Measurements from ENCODE around the gene SLC6A1.

SLC6A1 gene

DNA sequence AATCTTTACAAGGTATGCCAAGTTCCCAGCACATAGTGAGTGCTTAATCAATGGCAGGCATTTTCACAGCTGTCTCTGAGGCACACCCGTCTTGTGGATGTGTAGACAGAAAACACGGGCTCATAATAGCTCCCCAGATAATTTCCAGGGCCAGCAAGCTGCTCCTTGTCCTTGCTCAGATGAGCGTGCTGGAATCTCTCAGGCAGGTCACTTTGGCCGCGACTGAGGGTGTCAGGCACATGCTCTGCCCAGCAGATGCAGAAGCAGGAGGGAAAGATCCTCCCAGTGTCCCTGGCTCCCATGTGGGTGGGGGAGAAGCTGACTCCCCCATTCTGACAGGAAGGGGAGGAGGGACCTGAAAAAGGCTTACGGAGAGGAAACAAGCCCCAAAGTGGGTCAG, 35.6 kb upstream of the SLC6A1 start:
- Histone ChIP-seq H2AFZ (ENCODE audit: low read depth, low read length) (no peak overlapping the region), H4K20me1 (ENCODE audit: insufficient read depth, low read length) (no peaks in the 10 kb centered on the region), H3K9me3 (ENCODE audit: insufficient read depth, low read length) (no peaks in the 10 kb centered on the region), H3K36me3 (replicated peaks; ENCODE audit: low read depth, low read length) (no peaks in the 10 kb centered on the region), H3K27ac (ENCODE audit: low read length) (no peak overlapping the region), H3K27me3 (ENCODE audit: low read depth, low read length) (0 out of 2 replicates have a peak, but pooled peaks cover 5% of the 10 kb centered on the region), H3K79me2 (ENCODE audit: low read length) (no peaks in the 10 kb centered on the region), H3K4me1 (ENCODE audit: low read length) (no peaks in the 10 kb centered on the region), H3K4me2 (ENCODE audit: low read length) (no peak overlapping the region), H3K9ac (ENCODE audit: low read length) (no peak overlapping the region), H3K4me3 (ENCODE audit: low read length) (no peak overlapping the region)
- TF ChIP-seq EZH2phosphoT487 (IDR thresholded peaks at IDR 0.05; ENCODE audit: low read depth), result no peak
- TF ChIP-seq, protein P1, sequence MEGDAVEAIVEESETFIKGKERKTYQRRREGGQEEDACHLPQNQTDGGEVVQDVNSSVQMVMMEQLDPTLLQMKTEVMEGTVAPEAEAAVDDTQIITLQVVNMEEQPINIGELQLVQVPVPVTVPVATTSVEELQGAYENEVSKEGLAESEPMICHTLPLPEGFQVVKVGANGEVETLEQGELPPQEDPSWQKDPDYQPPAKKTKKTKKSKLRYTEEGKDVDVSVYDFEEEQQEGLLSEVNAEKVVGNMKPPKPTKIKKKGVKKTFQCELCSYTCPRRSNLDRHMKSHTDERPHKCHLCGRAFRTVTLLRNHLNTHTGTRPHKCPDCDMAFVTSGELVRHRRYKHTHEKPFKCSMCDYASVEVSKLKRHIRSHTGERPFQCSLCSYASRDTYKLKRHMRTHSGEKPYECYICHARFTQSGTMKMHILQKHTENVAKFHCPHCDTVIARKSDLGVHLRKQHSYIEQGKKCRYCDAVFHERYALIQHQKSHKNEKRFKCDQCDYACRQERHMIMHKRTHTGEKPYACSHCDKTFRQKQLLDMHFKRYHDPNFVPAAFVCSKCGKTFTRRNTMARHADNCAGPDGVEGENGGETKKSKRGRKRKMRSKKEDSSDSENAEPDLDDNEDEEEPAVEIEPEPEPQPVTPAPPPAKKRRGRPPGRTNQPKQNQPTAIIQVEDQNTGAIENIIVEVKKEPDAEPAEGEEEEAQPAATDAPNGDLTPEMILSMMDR (IDR thresholded peaks at IDR 0.05; ENCODE audit: low read depth, low read length), result no peak

DNA sequence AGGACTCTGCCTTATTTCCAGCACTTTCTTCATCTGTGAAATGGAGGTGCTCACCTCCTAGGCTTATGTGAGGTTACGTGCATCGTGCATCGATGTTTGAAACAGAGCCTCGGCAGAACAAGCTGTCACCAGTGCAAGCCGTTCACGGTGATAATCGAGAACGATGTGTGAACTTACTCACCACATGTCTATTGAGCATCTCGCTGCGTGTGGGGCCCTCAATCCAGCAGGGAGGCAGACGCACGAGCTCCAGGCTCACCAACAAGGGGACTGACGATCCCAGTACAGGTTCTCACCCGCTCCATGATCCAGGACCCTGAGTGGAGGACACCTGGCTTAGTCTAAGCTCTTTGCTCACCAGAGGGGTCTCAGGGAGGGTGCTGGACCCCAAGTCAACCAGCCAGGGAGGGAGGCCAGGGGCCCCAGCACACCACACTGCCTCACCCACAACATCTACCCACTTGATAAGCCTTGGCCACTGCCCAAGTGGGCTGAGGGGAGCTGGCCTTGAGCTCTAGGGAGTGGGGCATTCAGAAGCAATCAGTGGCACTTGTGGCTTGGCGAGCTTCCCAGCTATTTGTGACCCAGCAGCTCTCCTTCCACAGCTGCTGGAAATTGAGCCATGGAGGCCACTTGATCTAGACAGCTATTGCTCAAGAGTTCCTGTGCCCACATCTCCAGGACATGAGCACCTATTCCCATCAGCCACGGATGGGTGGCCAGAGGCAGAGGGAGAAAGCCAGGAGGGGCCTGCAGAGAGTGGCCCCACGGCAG, 34.4 kb upstream of the SLC6A1 start:
- Histone ChIP-seq H3K27me3 (ENCODE audit: low read depth, low read length) (0 out of 2 replicates have a peak, but pooled peaks cover 5% of the 10 kb centered on the region), H2AFZ (ENCODE audit: low read depth, low read length) (no peak overlapping the region), H3K4me1 (ENCODE audit: low read length) (no peaks in the 10 kb centered on the region), H3K9me3 (ENCODE audit: insufficient read depth, low read length) (no peaks in the 10 kb centered on the region), H3K79me2 (ENCODE audit: low read length) (no peaks in the 10 kb centered on the region), H3K27ac (ENCODE audit: low read length) (no peak overlapping the region), H4K20me1 (ENCODE audit: insufficient read depth, low read length) (no peaks in the 10 kb centered on the region), H3K9ac (ENCODE audit: low read length) (no peak overlapping the region), H3K4me2 (ENCODE audit: low read length) (no peak overlapping the region), H3K4me3 (ENCODE audit: low read length) (no peak overlapping the region), H3K36me3 (replicated peaks; ENCODE audit: low read depth, low read length) (no peaks in the 10 kb centered on the region)
- TF ChIP-seq EZH2phosphoT487 (IDR thresholded peaks at IDR 0.05; ENCODE audit: low read depth), result no peak
- TF ChIP-seq, protein P1 (IDR thresholded peaks at IDR 0.05; ENCODE audit: low read depth, low read length), result no peak

DNA sequence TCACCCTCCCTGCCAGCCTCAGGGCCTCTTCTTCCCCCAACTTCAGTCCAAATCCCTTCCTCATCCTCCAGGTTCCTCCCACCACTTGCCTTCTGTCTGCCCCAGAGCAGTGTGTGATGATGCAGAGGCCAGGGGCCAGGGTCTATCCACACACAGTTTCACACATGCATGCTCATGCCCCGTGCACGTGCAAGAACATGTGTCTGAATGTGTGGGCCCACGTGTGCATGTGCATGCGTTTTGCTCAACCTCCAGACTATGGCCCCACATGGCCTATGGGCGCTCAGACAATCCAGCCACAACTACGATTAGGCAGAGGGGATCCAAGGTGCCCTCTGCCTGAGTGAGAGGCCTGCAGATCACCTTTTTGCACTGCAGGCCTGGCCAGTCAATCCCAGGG, 32.3 kb upstream of the SLC6A1 start:
- H3K79me2 ChIP-seq (ENCODE audit: low read length), result no peaks in the 10 kb centered on the region
- H3K4me2 ChIP-seq (ENCODE audit: low read length), result no peak overlapping the region
- no peaks in the 10 kb centered on the region for H3K36me3 ChIP-seq (replicated peaks; ENCODE audit: low read depth, low read length)
- H2AFZ ChIP-seq (ENCODE audit: low read depth, low read length), result no peak overlapping the region
- no peak overlapping the region for H3K4me3 ChIP-seq (ENCODE audit: low read length)
- no peaks in the 10 kb centered on the region for H3K9me3 ChIP-seq (ENCODE audit: insufficient read depth, low read length)
- H3K27me3 ChIP-seq (ENCODE audit: low read depth, low read length), result 0 out of 2 replicates have a peak, but pooled peaks cover 5% of the 10 kb centered on the region
- no peak for TF ChIP-seq EZH2phosphoT487 (IDR thresholded peaks at IDR 0.05; ENCODE audit: low read depth)
- TF ChIP-seq, protein P1 (IDR thresholded peaks at IDR 0.05; ENCODE audit: low read depth, low read length), result no peak
- H4K20me1 ChIP-seq (ENCODE audit: insufficient read depth, low read length), result 0 out of 2 replicates have a peak, but pooled peaks cover 7% of the 10 kb centered on the region
- no peak overlapping the region for H3K9ac ChIP-seq (ENCODE audit: low read length)
- no peak overlapping the region for H3K27ac ChIP-seq (ENCODE audit: low read length)
- no peaks in the 10 kb centered on the region for H3K4me1 ChIP-seq (ENCODE audit: low read length)

DNA sequence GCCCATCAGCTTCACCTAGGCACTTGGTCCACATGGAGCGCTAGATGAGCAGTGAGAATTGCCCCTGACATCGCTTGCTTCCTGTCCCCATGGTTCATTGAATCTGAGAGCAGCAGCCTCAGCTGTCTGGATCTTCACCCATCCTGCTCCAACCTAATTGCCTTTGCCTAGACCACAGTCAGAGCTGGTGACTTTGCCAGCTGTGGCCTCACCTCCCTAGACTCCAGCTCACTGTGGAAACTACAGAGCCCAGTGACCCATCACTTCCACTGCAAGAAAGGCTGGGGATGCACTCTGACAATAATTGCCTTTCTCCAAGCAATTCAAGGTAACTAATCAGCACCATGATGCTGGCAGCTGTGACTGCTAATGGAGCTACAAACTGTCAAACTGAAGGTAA, 30.6 kb upstream of the SLC6A1 start:
- Histone ChIP-seq H3K4me2 (ENCODE audit: low read length) (no peak overlapping the region), H3K27ac (ENCODE audit: low read length) (no peak overlapping the region), H2AFZ (ENCODE audit: low read depth, low read length) (no peak overlapping the region), H3K9me3 (ENCODE audit: insufficient read depth, low read length) (no peaks in the 10 kb centered on the region), H4K20me1 (ENCODE audit: insufficient read depth, low read length) (0 out of 2 replicates have a peak, but pooled peaks cover 7% of the 10 kb centered on the region), H3K4me1 (ENCODE audit: low read length) (no peaks in the 10 kb centered on the region), H3K9ac (ENCODE audit: low read length) (no peak overlapping the region), H3K27me3 (ENCODE audit: low read depth, low read length) (peaks cover 4% of the 10 kb centered on the region; the same call in 1 of the 2 replicates), H3K36me3 (replicated peaks; ENCODE audit: low read depth, low read length) (no peaks in the 10 kb centered on the region), H3K79me2 (ENCODE audit: low read length) (no peaks in the 10 kb centered on the region), H3K4me3 (ENCODE audit: low read length) (no peak overlapping the region)
- TF ChIP-seq, protein P1 (IDR thresholded peaks at IDR 0.05; ENCODE audit: low read depth, low read length), result no peak
- TF ChIP-seq EZH2phosphoT487 (IDR thresholded peaks at IDR 0.05; ENCODE audit: low read depth), result no peak

Data from OCI-LY3 (cell line).